GM21360 (cell line): ENCODE results near the gene OTC.

Source experiments
- ATAC-seq: cut with Tn5 transposase; IDR thresholded peaks from one replicate; pipeline ENCODE4 v1.9.1; 2021; ENCODE audit warnings: mild to moderate bottlenecking, moderate library complexity; ENCODE audit not compliant: unreplicated experiment

The OTC gene

DNA sequence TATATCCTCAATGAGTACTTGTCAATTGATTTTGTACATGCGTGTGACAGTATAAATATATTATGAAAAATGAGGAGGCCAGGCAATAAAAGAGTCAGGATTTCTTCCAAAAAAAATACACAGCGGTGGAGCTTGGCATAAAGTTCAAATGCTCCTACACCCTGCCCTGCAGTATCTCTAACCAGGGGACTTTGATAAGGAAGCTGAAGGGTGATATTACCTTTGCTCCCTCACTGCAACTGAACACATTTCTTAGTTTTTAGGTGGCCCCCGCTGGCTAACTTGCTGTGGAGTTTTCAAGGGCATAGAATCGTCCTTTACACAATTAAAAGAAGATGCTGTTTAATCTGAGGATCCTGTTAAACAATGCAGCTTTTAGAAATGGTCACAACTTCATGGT, at the start of gene OTC:
OTC (plus strand) TSS at position 243 of the 400 bp plus-strand sequence; CDS start at position 336, 93 bp downstream.
- no peak for ATAC-seq

DNA sequence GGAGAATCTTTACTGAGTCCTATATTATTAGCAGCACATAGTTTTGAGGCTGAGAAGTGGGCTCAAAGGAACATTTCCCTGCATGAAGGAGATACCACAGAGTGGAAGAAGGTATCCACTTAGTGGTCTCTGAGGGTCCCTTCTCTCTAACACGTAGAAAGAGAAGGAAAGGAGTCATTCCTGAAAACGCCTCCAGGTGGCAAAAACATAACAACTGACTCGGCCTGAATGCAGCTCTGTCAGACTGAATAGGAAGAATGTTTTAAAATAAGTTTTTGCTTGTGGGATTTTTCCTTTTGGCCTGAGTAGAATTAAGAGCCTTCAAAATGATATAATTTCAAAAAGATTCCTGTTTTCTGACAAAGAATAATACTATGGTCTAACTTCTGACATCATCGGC, 48.4 kb upstream of the OTC start:
- ATAC-seq = no peak

DNA sequence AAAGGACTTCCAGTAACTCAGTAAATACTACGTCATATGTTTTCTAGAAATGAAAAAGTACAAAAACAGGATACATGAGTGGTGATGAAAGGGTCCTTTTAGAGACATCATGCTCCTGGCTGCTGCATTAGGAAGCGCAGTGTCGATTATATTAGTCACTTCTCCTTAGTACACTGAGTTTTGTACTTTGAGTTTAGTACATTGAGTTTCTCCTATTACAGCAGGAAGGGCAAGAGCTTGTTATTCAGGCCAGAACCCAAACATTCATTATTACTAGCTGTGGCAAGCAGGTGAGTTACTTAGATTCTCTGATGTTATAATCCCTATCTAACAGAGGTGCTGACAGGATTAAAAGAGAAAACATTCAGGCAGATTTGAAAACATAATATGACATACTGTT, 46.4 kb upstream of the OTC start:
- ATAC-seq = no peak

DNA sequence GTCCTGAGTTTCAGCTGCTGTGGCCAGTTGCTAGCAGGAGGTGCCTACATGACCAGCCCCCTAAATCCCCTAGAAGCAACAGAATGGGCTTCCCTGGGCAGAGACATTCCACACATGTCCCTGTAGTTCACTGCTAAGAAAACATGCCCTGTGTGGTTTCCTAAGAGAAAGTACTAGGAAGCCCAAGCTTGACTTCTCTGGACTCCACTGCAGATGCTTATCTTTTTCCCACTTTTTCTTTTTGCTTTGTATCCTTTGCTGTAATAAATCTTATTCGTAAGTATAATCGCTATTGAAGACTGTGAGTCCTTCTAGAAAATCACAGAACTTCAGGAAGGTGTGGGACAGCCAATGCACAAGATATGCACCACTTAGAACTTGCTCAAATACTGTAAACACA, 40.7 kb upstream of the OTC start:
- no peak for ATAC-seq

DNA sequence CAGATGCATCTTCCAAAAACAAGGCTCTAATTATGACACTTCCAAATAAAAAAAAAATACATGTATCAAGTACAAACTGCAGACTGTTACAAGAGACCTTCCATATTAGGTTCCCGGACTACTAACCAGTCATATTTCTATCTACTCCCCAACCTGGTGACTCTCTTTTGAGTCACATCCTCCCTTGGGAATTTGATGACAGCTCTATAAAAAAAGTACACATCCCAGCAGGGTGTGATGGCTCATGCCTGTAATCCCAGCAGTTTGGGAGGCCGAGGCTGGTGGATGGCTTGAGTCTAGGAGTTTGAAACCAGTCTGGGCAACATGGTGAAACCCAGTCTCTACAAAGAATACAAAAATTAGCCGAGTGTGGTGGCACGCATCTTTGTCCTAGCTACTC, 40.0 kb upstream of the OTC start:
- ATAC-seq = no peak

DNA sequence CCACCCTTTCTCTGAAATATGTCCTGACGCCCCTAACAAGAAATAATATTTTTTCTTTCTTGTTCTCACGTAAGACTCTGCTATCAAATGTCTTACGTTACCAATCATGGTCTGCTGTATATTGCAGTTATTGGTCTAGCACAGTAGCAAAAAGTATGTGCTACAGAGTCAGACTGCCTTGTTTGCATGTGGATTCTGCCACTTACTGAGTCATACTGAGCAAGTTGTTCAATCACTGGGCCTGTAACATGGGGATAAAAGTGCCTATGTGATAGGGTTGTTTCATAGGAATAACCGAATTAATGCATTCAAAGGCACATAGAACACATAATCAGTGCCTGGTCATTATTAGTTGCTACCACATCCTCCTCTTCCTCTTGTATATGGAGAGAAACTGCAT, 39.2 kb upstream of the OTC start:
- no peak for ATAC-seq

DNA sequence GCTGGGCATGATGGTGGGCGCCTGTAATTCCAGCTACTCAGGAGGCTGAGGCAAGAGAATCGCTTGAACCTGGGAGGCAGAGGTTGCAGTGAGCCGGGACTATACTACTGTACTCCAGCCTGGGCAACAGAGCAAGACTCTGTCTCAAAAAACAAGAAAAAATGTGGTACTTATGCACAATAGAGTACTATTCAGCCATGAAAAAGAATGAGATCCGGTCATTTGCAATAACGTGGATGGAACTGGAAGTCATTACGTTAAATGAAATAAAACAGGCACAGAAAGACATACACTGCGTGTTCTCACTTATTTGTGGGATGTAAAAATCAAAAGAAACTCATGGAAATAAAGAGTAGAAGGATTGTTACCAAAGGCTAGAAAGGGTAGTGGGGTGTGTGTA, 37.2 kb upstream of the OTC start:
- ATAC-seq = no peak

DNA sequence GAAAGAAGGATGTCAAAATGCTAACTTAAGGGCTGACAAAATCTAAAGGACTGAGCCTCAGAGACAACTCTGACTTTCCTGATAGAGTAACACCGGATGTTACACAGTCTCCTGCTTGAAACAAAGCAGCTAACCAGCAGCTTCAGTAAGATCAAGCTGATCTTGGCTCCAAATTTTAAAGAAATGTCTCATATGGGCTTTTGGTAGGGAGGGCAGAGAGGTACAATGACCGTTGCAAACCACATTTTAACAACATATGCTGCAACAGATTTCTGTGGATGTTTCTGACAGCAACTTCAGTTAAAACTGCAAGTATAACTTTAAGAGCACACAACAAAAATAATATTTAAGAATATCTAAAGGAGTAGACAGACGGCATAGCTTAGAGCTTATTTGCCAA, 34.2 kb upstream of the OTC start:
- no peak for ATAC-seq

DNA sequence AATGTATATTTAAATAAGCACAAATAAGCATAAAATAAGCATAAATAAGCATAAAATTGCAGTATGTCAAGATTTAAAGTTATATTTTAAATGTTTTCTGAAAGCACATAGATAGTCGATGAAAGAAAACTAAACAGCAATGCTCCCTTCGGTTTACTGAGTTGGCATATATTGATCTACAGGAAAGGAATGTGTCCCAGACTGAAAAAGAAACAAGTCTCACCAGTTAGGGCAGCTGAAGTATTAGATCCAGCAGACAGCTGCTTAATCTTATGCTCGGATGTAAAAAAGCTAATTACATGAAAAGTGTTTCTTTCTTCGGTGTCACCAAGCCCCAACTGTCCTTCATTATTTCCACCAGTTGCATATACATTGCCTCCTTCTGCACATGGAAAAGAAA, 33.8 kb upstream of the OTC start:
- no peak for ATAC-seq

DNA sequence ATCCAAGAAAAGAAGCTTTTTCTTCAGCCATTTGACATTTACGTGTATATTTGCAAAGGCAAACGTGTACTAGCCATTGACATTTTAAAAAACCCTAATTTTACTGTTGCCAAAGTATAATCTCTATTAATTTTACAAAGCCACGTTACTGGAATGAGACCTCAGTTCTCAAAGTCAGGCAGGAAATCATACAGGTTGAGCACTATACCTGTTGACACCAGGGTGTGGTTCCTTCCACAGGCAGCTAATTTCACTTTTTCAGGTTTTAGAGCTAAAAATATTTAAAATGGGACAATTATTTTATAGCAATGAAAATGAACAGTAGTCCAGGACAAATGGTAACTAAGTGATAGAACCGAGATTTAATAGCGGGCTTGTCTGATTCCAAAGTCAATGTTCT, 31.6 kb upstream of the OTC start:
- no peak for ATAC-seq

DNA sequence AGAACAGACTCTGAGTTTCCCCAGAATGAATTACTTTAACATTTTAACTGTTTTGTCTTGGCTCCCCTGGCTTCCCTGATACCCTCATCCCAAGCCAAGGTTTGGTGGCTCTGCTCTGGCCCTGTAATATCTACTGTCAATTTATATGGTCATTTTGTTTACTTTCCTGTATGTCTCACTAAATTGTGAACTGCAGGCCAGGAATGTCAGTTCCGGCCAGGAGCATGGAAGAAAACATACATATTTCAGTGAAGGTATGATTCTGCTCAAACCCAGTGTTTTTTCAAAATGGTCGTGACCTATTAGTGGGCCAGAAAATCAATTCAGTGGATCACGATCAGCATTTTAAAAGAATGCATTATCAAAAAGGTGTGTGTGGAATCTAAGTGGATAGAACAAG, 26.3 kb upstream of the OTC start:
- no peak for ATAC-seq

DNA sequence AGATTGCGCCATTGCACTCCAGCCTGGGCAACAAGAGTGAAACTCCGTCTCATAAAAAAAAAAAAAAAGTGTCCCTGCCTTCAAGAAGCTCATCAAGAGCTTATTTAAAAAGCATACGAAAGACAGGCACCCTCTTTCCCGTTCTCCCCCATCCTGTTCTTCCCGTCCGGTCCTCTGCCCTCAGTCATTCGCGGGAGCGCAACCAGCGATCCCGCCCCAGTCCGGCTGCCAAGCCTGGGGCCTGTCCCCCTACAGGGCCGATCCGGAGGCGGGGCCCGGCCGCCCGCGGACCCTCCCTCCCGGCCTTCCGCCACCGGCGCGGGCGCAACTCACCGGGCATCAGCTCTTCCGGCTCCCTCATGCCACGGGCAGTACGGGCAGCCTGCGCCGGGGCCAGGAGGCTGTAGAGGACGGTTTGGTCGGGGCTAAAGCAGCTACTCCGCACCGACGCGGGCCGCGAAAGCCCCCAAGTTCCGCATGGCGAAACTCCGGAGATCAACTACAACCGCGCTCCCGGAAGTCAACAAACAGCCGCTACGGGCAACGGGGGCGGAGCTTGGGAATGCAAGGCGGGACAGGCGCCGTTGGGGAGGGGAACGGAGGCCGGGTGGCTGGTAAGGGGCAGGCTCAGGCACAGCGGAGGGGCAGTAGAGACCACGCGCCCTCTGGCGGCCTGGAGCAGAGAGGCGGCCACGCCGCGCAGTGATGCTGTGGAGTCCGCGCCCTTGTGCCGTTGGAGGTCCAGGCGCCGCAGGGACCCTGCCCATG, 25.2 kb upstream of the OTC start, which contains the start of gene RPGR:
RPGR (minus strand) TSS at position 503 of the 768 bp plus-strand sequence; CDS start at position 361, 142 bp downstream.
- ATAC-seq = peak; percentile 95

DNA sequence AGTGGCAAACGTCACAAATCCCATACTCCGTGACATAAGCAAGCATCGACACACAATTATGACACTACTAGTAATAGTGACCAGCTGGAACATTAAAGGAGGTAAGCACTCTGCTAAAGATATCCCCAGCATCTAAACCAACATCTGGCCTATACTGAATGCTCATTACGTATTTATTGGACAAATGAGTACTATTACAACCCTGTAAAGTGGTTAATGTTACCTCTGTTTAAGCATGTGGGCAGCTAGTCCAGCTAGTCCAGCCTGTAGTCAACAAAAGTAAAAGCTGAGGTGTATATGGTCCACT, 24.7 kb upstream of the OTC start:
- no peak for ATAC-seq

DNA sequence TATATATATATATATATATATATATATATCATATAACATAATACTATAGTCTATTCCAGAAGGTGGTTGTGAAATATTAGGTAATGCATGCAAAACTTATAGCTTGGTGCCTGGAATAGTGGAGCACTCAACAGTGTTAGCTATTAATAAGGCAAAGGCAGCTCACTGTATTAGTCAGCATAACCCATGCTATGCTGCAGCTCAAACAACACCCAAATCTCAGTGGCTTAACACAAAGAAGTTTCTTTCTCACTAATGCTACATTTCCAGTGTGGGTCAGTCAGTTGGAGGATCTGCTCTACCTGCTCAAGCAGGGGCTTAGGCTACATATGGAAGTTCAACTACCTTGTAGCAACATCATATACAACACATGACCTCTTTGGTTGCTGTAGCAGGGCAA, 19.9 kb upstream of the OTC start:
- ATAC-seq = peak; percentile 77

DNA sequence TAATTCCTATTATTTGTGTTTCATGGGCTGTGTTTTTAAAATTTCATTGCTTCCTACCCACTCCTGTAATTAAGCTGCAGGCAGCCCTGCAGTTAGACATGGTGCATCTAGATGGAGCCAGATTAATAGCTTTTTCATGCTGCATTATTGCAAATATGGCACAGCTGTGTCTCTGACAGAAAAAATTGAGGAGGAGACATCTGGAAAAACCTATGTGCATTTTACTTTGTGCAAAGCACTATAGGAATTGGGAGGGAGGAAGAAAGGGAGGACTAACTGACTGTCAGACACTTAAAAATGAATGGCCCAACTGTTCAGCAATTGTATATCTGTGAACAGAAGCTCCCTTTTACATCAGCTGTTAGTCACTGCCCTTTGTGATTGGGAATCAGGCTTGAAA, 17.0 kb upstream of the OTC start:
- no peak for ATAC-seq

DNA sequence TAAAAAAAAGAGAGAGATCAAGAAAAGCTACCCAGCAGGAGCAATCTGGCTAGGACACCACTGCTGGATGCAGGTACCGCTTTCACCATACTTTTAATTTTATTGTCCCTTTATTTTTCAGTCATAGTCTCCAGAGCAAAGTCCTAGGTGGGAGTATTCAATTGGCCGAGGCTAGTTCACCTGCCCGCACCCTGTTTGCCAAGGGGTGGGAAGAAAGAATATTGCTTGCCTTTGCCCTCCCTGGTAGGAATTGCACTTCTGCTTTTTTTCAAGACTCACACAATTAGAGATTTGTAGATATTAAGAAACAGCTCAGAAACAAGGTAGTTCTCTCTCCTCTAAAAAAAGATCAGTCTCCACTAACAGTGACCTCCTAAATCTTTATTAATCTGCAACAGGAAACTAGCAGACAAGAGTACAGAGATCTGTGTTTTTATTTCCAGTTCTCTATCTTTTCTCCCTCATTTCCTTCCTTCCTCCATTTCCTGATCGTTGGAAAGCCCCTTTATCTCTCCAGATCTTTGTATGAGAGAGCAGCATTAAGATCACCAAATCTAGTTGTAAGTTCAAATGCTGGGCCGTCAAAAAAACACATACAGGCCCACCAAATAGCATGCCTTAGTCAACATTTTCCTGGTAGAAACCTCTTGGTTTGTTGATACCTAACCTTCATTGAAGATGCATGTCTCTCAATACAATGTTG, 15.7 kb upstream of the OTC start:
- no peak for ATAC-seq

DNA sequence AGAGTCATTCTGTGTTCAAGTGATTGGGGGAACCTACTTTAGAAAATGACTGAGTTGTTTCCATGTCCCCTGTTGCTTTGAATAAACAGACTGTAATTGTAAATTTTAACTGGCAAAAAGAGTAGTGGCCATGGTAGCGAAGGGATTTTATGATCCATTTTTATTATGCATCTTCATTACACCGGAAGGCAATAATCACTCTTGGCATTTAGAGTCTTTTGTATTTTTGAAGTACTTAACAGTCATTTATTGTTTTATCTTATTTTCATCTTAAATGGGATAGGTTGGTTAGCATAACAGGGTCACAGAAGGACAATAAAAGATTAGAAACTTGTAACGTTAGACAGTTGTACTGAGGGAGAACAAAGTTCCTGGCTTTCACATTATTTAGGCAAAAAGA, 11.0 kb upstream of the OTC start:
- ATAC-seq = no peak

DNA sequence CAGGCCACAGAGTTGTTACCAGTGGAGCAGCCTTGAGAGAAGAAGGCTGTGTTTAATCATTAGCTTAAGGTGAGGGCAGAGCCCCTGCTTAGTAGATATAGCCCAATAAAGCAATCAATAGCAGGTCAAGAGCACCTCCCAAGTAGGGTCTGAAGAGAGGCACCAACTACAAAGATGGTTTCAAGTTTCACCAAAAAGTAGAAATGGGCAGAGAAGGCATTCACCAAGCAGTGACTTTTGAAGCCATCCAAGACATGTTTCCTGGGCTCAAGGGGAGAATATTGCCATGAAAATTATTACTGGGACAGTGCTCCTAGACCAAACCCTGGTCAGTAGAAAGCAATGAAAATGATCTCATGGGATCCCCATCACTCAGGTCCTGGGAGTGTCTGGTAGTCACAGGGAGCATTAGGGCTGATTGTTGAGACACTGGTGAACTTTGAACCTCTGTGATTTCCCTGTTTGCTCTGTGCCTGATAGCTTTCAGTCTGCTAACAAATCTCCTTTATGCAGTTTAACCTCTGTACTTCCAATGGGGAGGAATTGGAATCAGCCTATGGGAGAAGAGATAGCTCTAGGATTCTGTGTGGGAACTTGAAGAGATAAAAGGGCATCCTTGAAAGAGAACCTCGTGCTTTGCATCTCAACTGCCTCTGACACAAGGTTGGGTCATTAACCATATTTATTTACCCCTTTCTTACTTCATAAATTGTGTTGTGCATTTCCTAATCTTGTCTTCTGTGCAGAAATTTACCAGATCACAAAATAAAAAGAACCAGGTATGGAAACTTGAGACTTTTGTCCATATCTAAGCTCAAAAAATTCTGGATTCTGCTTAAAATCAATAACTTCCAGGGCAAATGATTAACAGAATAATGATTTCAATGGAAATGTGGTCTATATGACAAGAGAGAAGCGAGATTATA, 9.3 kb upstream of the OTC start:
- ATAC-seq = no peak

DNA sequence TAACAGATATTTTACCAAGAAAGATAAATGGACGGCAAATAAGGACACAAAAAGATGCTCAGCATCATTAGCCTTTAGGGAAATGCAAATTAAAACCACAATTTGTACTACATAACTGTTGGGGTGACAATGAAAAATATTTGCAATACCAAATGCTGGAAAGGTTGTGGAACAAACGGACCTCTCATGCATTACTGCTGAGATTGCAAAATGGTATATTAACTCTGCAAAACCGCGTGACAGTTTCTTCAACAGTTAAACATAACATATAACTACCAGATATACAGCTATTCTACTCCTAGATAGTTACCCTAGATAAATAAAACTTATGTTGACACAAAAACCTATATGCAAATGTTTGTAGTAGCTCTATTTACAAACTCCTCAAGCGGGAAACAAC, 6.3 kb upstream of the OTC start:
- no peak for ATAC-seq

DNA sequence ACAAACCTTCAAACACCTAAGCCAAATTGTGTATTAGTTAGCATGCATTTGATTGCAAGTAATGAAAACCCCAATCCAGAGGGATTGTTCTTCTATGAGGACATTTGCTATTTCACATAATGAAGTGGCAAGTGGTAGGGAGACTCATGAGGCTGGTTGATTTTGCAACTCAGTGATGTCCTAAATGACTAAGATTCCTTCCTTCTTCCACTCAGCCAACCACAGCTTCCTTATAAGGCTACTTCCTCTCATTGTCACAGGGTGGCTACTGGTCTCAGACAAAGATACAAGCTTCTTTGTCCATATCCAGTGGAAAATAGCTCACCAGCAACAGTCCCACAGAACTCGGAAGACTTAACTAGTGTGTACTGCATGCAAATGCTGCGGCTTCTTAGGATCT, 5.3 kb upstream of the OTC start:
- no peak for ATAC-seq

DNA sequence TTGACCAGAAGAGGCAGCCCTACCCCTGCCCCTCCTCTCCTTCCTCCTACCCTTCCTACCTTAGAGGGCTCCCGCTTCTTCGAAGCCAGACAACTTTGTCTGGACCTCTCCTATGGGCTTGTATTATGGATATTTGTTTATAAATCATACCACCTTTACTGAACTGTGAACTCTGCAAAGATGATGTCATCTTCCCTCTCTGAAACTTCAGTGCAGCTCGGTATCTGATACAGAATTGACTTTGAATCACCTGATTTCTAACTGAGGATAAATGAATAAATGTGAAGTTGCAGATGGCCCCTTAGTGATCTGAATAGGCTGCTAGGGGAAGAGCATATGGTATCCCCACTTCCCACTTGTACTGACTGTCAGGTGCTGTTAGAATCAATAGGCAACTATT, 1.1 kb upstream of the OTC start:
- ATAC-seq = no peak

DNA sequence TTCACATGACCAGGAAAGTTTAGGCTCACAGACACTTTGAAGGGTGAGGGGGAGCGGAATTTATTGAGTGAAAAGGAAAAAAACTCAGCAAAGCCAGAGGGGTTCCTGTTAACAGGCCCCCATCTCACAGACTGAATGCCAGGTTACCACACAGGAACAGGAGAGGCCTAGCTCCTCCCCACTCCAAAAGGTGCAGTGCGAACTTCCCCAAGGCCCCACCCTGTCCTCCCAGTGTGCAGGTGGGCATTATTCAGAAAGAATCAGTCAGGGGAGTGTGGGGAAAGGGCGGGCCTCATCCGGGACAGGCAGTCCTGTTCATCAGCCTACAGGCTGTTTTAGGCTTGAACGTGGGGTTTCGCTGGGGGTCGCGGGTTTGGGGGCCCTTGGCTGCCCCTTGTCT, 4.0 kb downstream of the OTC start:
- no peak for ATAC-seq
